Glutamatergic neuron (in vitro differentiated cells): ENCODE measurements around the gene CLSTN1. TPM values are rescaled to one million over a fixed set of nuclear protein-coding genes. Genes with fewer than 3 reads are reported as not detected.

Experiments
- DNase-seq: peaks from one replicate; pipeline ENCODE4 v3.0.0; 2022
- H3K27ac Mint-ChIP-seq: one replicate; pipeline ENCODE4 v1.8.0; 2020; ENCODE audit warnings: mild to moderate bottlenecking, mixed read lengths, inconsistent platforms; ENCODE audit not compliant: unreplicated experiment
- H3K27me3 Mint-ChIP-seq: one replicate; pipeline ENCODE4 v1.8.0; 2020; ENCODE audit warnings: mild to moderate bottlenecking, moderate library complexity, mixed read lengths, inconsistent platforms; ENCODE audit not compliant: unreplicated experiment
- H3K36me3 Mint-ChIP-seq: one replicate; pipeline ENCODE4 v1.8.0; 2020; ENCODE audit warnings: mild to moderate bottlenecking, mixed read lengths, inconsistent platforms; ENCODE audit not compliant: unreplicated experiment
- H3K4me1 Mint-ChIP-seq: one replicate; pipeline ENCODE4 v1.8.0; 2020; ENCODE audit warnings: mild to moderate bottlenecking, low read depth, mixed read lengths, inconsistent platforms; ENCODE audit not compliant: unreplicated experiment
- H3K4me3 Mint-ChIP-seq: one replicate; pipeline ENCODE4 v1.8.0; 2020; ENCODE audit warnings: mild to moderate bottlenecking, mixed read lengths, inconsistent platforms; ENCODE audit not compliant: unreplicated experiment
- H3K9me3 Mint-ChIP-seq: one replicate; pipeline ENCODE4 v1.8.0; 2020; ENCODE audit warnings: mild to moderate bottlenecking, moderate library complexity, mixed read lengths, inconsistent platforms; ENCODE audit not compliant: unreplicated experiment
- CTCF ChIP-seq: fragments of 200-600 bp; sonication (generic); IDR thresholded peaks from one replicate; pipeline ENCODE4 v1.5.0; 2021; ENCODE audit not compliant: partially characterized antibody, unreplicated experiment
- total RNA-seq: library from RNA; stranded (reverse); fragmentation: NEBNext Ultra II Directional; extraction: Animal tissue kit (Norgen Biotek cat#: 25700); gene quantifications from one replicate; pipeline ENCODE4 v1.2.1, GENCODE V29; 2021; ENCODE audit not compliant: unreplicated experiment

Gene CLSTN1
- total RNA-seq, 1 donor from 2014 or later: 139 TPM

GRCh38 chr1:9731561-9731960 is 92.2 kb downstream of the CLSTN1 start:
- H3K4me3 Mint-ChIP-seq: no peak overlapping the region
- H3K27ac Mint-ChIP-seq: no peak overlapping the region
- H3K36me3 Mint-ChIP-seq: peaks cover 10% of the 10 kb centered on the region
- H3K4me1 Mint-ChIP-seq: no peaks in the 10 kb centered on the region
- peaks cover 5% of the 10 kb centered on the region for H3K27me3 Mint-ChIP-seq
- no peak for DNase-seq
- TF ChIP-seq CTCF: no peak
- no peaks in the 10 kb centered on the region for H3K9me3 Mint-ChIP-seq

GRCh38 chr1:9731051-9731537 is 92.7 kb downstream of the CLSTN1 start:
- no peak for TF ChIP-seq CTCF
- Mint-ChIP-seq H3K27ac (no peak overlapping the region), H3K4me3 (no peak overlapping the region), H3K36me3 (peaks cover 10% of the 10 kb centered on the region), H3K9me3 (no peaks in the 10 kb centered on the region), H3K27me3 (peaks cover 5% of the 10 kb centered on the region), H3K4me1 (no peaks in the 10 kb centered on the region)
- no peak for DNase-seq

- Mint-ChIP-seq H3K4me3 (no peak overlapping the region), H3K4me1 (no peaks in the 10 kb centered on the region), H3K27me3 (peaks cover 5% of the 10 kb centered on the region), H3K36me3 (peaks cover 10% of the 10 kb centered on the region), H3K9me3 (no peaks in the 10 kb centered on the region), H3K27ac (no peak overlapping the region)
- TF ChIP-seq CTCF: no peak
- DNase-seq: no peak
Observed at GRCh38 chr1:9730096-9730901, 93.5 kb downstream of the CLSTN1 start.

GRCh38 chr1:9729523-9729922 is 94.2 kb downstream of the CLSTN1 start:
- Mint-ChIP-seq H3K27ac (no peak overlapping the region), H3K4me3 (no peak overlapping the region), H3K4me1 (no peaks in the 10 kb centered on the region), H3K36me3 (peaks cover 10% of the 10 kb centered on the region), H3K9me3 (no peaks in the 10 kb centered on the region), H3K27me3 (peaks cover 5% of the 10 kb centered on the region)
- no peak for DNase-seq
- TF ChIP-seq CTCF: no peak
